GM21526 (cell line): Measurements from ENCODE around the gene PLEKHO1.

Experiments
- ATAC-seq: cut with Tn5 transposase; IDR thresholded peaks from one replicate; pipeline ENCODE4 v1.9.1; 2021; ENCODE audit warnings: moderate library complexity; ENCODE audit not compliant: unreplicated experiment, low FRiP score

The PLEKHO1 gene

GRCh38 chr1:150148837-150149270 is 862 bp upstream of the PLEKHO1 start:
- ATAC-seq, result no peak

GRCh38 chr1:150150133-150151021 is 661 bp downstream of the PLEKHO1 start:
- ATAC-seq, result no peak

GRCh38 chr1:150151291-150152181 is 1.8 kb downstream of the PLEKHO1 start:
- no peak for ATAC-seq

GRCh38 chr1:150152182-150152536 is 2.4 kb downstream of the PLEKHO1 start:
- no peak for ATAC-seq

- ATAC-seq, result no peak
Measured at GRCh38 chr1:150152772-150153456, 3.2 kb downstream of the PLEKHO1 start.

GRCh38 chr1:150154143-150154542 is 4.4 kb downstream of the PLEKHO1 start:
- no peak for ATAC-seq

- no peak for ATAC-seq
Measured at GRCh38 chr1:150155413-150156071, 5.8 kb downstream of the PLEKHO1 start.

- no peak for ATAC-seq
Measured at GRCh38 chr1:150156868-150157603, 7.3 kb downstream of the PLEKHO1 start.

GRCh38 chr1:150159550-150159949 is 9.8 kb downstream of the PLEKHO1 start:
- no peak for ATAC-seq

- no peak for ATAC-seq
Measured at GRCh38 chr1:150160964-150161621, 11.4 kb downstream of the PLEKHO1 start.

- no peak for ATAC-seq
Measured at GRCh38 chr1:150161747-150162581, 12.2 kb downstream of the PLEKHO1 start.

- ATAC-seq, result no peak
Measured at GRCh38 chr1:150162582-150162861, 12.8 kb downstream of the PLEKHO1 start.

- no peak for ATAC-seq
Measured at GRCh38 chr1:150162862-150163706, 13.4 kb downstream of the PLEKHO1 start.

- ATAC-seq, result no peak
Measured at GRCh38 chr1:150164224-150164623, 14.5 kb downstream of the PLEKHO1 start.

GRCh38 chr1:150164779-150165178 is 15.1 kb downstream of the PLEKHO1 start:
- ATAC-seq, result no peak

GRCh38 chr1:150165622-150166612 is 16.2 kb downstream of the PLEKHO1 start:
- ATAC-seq, result no peak
